Stimulated activated CD8-positive, alpha-beta memory T cell treated with anti-CD3 and anti-CD28 coated beads, Interleukin-7, amount 100 ng/mL, for 48 hours (primary cell): ENCODE results near the gene FBLN1.

Experiments used
- DNase-seq, 2 donors: peaks; one replicate each; pipeline ENCODE4 v3.0.0-alpha.2; 2020; ENCODE audit warnings: low read depth in 1 of 2; ENCODE audit errors: extremely low read depth in 1 of 2

Gene FBLN1

GRCh38 chr22:45562537-45563361, 60.1 kb downstream of the FBLN1 start:
- DNase-seq = no peak

- no peak for DNase-seq
Observed at GRCh38 chr22:45563362-45564040, 60.8 kb downstream of the FBLN1 start.

GRCh38 chr22:45564349-45565030, 61.8 kb downstream of the FBLN1 start:
- DNase-seq = no peak

- no peak for DNase-seq
Observed at GRCh38 chr22:45565171-45565570, 62.5 kb downstream of the FBLN1 start.

GRCh38 chr22:45565973-45566372, 63.3 kb downstream of the FBLN1 start:
- DNase-seq = no peak

GRCh38 chr22:45568213-45568612, 65.5 kb downstream of the FBLN1 start:
- DNase-seq = no peak

- DNase-seq = no peak
Observed at GRCh38 chr22:45571089-45571488, 68.4 kb downstream of the FBLN1 start.

- no peak for DNase-seq
Observed at GRCh38 chr22:45572444-45572843, 69.8 kb downstream of the FBLN1 start.

- no peak for DNase-seq
Observed at GRCh38 chr22:45574069-45574703, 71.5 kb downstream of the FBLN1 start.

GRCh38 chr22:45575173-45575572, 72.5 kb downstream of the FBLN1 start:
- no peak for DNase-seq

- no peak for DNase-seq
Observed at GRCh38 chr22:45575607-45576272, 73.1 kb downstream of the FBLN1 start.

- no peak for DNase-seq
Observed at GRCh38 chr22:45576273-45576625, 73.6 kb downstream of the FBLN1 start.

GRCh38 chr22:45576730-45577464, 74.2 kb downstream of the FBLN1 start:
- DNase-seq = no peak

- peak; percentile 51 to 58 for DNase-seq
Observed at GRCh38 chr22:45577746-45578523, 75.3 kb downstream of the FBLN1 start.

- DNase-seq = no peak
Observed at GRCh38 chr22:45578524-45579147, 76.0 kb downstream of the FBLN1 start.

GRCh38 chr22:45579306-45579705, 76.6 kb downstream of the FBLN1 start:
- no peak for DNase-seq

- DNase-seq = no peak
Observed at GRCh38 chr22:45579806-45580725, 77.4 kb downstream of the FBLN1 start.
